ENCODE results near the gene DEFB110.

The DEFB110 gene

DNA sequence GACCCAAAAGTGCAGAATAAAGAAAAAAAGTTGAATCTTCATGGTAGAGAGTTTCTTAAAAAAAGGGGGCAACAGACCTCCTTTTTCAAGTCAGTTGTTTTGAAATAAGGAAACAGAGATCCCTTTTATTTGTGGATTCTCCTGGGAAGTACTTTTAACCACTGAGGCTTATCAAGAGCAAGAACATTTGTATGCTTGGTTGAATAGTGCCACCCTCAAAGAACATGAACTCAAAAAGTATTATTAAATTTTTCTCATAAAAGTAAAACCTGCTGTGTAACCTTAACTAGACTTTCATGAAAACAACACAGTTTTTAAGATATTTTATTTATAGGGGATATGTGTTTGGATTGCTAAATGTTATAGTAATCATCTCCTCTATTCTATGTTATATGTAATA lies at the start of gene DEFB110:
TSS of gene DEFB110 (minus strand) at position 101 of the 400 bp plus-strand sequence. CDS start at position 42, 59 bp downstream.
- DNase-seq (ENCODE audit: low read depth in 2 of 2): no peak

DNA sequence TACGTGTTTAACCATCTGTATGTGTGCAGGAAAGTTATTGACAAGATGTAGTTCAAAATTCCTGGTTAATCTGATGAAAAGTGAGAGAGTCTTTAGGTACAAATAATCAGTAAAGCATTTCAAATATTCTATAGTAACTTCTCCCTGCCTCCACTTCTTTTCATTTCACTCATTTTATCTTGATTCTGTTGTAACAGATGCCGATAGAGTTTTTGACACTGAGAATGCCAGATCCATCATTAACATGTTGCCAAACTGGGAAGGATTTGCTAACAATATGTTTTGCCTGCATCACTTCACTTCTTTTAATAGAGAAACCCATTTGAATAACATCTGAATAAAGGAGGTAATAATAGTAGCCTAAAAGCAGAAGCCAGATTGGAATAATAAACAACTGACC lies 48.3 kb upstream of the DEFB110 start:
- DNase-seq (ENCODE audit: low read depth in 2 of 2): no peak

DNA sequence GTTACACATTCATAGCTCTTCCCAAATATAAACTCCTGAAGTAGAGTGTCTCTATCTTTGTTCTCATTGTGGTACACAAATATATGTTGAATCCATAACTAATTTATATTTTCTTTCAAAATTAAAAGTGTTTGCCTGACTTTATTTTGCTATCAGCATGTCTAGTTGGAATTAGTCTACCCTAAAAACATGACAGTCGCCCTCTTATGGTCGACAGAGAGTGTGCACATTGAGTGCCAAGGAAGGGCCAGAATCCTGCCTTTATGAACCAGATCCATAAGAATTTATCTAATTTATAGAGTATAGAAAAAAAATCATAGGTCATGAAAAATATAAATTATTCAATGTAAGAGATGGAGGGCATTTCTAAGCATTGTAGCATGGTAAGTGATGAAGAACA lies 40.3 kb upstream of the DEFB110 start:
- no peak for DNase-seq (ENCODE audit: low read depth in 2 of 2)

DNA sequence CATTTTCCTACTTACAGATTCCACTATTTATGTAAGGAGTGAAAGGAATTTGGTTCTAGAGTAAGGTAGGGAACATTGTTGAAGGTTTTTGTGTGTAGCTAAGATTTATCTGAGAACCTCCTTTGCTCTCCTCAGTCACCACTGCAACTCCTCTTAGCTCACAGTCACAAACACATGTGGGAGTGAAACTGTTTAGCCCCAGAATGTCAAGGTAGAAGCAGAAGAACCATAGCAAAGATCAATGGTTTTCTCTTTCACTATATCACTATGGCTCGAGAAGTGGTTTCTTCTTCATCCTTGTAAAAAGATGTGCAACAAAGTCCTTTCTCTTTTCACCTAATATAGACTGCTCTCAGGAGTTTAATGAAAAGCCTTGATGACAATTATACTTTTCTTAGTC lies 34.4 kb upstream of the DEFB110 start:
- no peak for DNase-seq (ENCODE audit: low read depth in 2 of 2)

DNA sequence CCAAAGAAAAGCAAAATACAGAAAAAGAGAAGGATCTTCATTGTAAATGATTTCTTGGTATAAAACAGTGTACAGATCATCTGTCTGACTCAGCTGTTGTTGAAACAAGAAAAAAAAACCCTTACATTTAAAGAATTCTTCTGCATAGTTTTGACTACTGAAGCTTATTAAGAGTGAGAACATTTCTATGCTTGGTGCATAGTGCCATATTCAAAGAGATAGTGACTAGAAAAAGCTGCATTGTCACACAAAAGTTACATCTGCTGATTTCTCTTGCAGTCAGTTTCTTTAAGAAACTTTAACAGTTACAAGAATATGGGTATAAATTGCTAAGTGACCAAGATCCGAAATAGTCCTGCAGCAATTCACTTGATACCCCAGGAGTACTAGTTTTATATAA lies 28.0 kb upstream of the DEFB110 start, which contains the start of gene DEFB112:
TSS of gene DEFB112 (minus strand) at position 101 of the 400 bp plus-strand sequence. CDS start at position 41, 60 bp downstream.
- no peak for DNase-seq (ENCODE audit: low read depth in 2 of 2)

DNA sequence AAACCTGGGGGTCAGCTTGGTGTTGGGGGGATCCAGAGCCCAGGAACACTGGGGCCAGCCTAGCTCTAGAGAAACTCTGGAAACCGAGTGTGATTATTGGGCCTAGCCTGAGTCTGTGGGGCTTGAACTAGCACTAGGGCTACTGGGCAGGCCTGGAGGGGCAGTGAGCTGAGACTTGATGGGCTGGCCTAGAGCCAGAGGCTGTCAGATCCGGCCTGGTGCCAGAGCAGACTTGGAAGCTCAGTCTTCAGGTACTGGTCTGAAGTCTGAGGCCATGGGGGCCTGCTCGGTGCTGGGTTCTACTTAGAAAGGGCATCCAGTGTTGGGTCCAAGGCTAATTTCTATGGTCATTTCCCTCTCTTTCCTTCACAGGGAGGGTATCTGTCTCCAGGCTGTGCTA lies 25.2 kb upstream of the DEFB110 start:
- DNase-seq (ENCODE audit: low read depth in 2 of 2): no peak

DNA sequence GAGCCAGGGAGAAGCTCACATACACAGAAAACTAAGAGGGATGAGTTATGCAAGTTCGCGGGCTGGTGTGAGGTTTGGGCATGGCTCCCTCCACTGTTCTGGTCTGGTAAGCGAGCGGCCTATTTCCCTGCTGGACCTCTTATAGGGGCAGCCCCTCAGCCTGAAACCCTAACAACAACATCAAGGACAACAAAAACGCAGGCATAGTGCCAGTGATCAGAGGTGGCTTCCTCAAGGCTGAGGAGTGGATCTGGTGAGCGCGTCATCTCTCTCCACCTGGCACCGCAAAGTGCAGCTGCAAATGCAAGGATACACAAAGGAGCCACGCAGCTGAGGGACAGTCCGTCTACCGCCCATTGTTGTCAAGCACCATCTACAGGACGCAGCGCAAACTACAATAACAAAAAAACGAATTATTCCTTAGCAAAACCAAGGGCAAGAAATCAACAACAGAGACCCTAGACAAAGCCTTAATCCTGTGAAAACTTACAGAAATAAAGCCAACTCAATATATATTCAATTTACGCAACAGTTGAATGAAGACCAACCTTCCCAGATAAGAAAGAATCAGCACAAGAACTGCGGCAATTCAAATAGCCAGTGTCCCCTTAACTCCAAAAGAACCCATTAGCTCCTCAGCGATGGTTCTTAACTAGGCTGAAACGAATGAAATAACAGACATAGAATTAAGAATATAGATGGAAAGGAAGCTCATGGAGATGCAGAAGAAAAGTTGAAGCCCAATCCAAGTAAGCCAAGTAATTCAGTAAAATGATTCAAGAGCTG lies 9.2 kb upstream of the DEFB110 start:
- no peak for DNase-seq (ENCODE audit: low read depth in 2 of 2)

DNA sequence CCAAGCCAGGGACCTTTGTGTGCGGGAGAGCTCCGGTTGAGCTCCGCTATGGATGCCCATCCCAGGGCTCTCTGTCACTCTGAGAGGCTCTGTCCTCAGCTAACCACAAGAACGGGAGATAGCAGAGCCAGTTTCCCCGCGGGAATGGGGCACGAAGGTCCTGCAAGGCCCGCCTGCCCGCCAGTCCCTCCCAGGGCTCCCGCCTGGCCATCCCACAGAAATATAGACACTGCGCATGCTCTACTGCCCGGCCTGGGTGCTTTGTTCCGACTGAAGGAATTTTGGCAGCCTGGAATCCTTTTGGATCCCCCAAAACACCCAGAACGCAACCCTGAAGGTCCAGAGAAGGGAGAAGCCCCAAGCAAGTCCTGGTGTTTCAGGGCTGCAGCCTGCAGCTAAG lies 8.6 kb upstream of the DEFB110 start:
- DNase-seq (ENCODE audit: low read depth in 2 of 2): no peak

DNA sequence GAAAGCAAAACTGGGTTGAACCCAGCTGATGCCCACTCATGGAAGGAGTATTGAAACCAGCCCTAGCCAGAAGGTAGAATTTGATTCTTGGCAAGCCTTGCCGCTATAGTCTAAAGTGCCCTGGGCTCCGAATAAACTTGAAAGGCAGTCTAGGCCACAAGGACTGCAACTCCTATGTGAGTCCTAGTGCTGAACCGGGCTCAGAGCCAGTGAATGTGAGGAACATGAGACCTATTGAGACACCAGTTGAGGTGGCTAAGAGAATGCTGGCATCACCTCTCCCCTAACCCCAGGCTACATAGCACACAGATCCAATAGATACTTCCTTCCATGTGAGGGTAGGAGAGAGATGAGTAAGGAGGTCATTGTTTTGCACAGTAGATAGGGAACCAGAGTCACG lies 3.5 kb upstream of the DEFB110 start:
- no peak for DNase-seq (ENCODE audit: low read depth in 2 of 2)

DNA sequence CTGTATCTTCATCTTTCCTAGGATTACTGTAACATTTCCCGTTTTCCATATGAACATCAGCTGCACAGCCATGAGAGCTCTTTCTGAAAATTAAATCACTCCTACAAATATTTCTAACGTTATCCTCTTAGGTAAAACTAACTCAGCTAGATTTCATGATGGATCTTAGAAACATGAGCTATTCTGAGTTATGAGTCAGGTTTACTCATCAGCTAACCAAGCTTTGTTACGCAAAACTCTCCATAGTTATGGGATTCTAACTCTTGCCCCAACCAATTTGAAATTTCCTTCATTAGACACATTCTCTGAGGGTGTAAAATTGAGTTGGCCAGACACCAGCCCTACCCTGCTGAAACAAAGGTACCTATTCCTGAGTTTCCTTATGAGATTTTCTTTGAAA lies 14.0 kb downstream of the DEFB110 start:
- no peak for DNase-seq (ENCODE audit: low read depth in 2 of 2)

DNA sequence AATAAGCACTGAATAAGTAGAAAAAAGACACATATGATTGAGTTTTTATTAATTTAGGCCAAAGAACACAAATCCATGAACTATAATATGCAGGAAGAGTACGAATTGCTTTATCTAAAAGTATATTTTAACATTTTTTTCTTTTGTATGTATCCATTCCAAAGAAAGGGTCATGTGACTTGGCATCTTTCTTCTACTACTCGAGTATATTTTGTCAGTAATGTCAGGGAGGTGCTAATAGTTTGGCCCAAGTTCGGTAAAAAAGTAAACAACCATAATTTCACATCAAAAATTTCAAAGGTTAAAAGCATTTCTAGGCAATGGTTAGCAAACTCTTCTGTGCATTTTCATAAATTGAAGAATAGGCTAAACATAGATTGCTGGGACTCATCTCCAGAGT lies 18.7 kb downstream of the DEFB110 start:
- no peak for DNase-seq (ENCODE audit: low read depth in 2 of 2)

DNA sequence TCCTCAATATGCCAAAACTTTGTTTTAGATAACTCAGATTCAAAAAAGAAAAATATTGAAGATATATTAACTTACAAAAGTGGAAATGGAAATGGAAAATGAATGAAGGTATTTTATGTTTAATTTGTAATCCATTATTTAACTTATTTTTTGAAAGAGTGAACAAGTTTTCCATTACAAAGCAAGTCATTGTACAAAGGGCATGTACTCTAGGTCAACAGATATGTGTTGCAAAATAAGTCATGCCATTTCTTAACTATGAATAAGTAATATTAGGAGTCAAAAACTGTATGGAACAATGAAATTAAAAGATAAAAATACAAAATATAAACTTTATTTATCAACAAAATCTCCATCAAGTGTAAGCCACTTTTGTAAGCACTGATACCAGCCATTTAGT lies 26.5 kb downstream of the DEFB110 start:
- no peak for DNase-seq (ENCODE audit: low read depth in 2 of 2)

DNA sequence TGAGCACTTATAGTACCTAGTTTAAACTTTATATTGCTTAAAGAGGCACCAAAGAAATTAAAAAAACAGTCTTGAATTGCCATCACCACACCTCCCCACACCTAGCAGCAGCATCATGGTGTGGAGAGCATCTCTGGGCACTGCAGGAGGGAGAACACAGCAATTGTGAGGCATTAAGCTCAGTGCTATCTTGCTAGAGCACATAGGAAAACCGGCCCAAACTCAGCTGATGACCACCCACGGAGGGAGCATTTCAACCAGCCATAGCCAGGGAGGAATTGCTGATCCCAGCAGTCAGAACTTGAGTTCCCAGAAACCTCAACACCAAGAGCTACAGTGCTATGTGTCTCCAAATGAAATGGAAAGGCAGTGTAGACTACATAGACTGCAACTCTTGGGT lies 32.9 kb downstream of the DEFB110 start:
- DNase-seq (ENCODE audit: low read depth in 2 of 2): no peak

DNA sequence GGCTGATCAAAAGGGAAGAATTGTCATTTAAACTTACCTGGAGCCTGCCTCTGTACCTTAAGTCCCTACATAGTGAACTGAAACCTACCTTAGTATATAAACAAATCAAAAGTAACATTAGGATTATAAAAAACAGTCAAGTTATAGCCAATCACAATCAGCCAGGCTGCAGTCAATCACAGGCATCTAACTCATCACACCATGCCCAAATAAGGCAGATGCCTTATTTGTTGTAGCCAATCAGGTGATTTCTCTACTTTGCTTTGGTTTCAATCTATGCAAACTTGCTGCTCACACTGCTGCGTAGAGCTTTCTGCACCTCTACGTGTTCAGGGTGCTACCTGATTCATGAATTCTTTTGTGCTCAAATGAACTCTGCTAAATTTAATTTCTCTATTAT lies 34.0 kb downstream of the DEFB110 start:
- DNase-seq (ENCODE audit: low read depth in 2 of 2): no peak

DNA sequence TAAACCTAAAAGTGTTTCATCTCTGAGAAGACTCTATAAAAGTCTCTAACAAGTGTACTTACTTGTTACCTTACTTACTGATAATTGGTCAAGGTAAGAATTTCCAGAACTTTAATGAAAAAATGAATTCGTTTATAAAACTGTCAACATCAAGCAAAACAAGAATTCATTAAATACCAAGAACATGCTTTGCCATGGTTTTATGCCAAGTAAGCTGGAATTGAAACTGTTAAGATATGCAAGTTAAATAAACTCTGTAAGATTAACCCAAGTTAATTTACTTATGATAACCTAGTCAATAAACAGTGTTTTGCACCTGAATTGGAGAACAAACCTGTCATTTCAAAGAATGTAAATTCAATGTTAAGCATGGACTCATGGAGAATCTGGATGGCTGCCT lies 35.2 kb downstream of the DEFB110 start:
- no peak for DNase-seq (ENCODE audit: low read depth in 2 of 2)

DNA sequence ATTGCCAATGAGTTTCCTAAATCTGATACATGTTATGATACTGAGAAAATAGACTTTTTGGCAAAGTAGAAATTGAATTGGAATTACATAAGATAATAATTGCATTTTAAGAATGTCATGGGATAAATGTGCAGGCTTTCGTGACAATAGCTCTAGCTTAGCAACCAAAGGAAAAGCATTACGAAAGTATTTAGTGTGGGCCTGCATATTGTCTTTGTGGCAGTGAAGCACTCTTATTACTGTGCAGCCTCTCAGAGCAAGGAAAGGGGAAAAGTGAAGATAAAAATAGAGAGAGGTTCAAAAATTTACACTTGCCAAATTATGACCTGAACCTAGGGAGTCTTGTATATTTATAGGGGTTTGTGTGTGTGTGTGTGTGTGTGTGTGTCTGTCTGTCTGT lies 39.7 kb downstream of the DEFB110 start:
- no peak for DNase-seq (ENCODE audit: low read depth in 2 of 2)

DNA sequence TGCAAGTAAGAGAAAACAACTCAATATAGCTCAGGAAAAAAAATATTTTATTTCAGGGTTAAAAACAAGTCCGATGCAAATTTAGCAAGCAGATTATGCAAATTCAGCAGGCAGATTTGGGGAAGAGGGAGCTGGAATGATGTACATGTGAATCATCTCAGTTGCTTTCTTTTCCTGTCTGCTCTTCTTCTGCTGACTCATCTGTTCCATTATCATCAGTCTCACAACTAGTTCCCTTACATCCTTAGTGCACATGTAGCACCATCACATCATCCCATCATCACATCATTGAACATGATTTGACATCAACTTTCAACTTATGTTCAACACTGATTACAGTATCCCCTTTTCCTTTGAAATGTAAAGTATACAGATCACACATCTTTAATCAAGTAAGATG lies 40.9 kb downstream of the DEFB110 start:
- no peak for DNase-seq (ENCODE audit: low read depth in 2 of 2)

DNA sequence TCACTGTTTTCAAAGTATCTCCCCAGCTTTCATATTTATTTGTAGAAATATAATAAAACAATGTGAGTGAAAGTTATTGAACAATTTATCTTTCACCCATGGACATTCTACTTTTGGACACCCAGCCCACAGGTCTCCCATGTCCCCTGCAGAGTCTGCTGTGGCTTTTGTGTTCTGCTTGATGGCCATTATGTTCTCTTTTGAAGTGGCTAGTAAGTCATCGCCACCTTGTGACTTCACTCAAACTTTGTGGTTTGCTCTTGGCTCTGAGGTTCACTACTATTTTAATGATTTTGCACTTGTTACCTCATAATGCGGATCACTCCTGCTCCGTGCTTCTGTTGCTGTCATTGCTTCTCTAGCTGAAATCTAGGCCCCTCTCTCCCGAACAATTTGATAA lies 42.2 kb downstream of the DEFB110 start:
- DNase-seq (ENCODE audit: low read depth in 2 of 2): no peak

DNA sequence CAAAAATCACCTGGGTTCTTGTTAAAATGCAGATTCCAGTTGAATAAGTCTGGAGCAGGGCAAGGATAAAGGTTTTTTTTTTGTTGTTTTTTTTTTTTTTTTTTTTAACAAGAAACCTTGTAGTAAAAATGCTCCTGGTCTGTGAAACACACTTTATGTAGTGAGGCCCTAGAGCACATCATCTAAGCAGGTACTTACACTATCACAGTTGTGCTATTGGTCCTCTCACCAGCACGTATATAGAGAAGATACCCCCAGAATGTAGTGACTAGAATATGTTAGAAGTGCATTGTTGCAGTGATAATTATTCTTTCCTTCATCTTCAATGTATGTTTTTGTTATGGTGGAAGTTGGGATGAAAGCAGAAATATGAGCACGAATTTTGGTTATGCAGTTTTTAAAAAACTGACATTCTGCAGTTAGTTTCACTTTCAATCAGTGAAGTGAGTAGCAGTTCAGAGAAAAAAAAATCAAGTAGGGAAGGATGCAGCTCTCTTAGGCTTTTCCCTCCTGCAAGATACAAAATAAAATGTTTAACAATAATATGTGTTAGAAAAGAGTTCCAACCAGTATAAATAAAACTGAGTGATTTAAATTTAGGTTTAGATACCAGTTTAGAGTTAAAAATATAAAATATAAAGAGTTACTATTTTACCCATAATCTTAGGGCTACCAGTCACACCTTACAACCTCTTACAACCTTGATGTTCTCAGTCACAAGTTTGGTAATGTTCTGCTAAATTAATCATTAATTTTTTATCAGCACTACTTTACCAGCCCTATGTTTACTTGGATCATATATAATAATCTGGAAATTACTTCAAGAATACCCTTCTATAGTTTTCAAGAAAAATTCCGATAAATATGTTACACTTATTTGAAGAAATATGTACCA lies 43.2 kb downstream of the DEFB110 start:
- no peak for DNase-seq (ENCODE audit: low read depth in 2 of 2)

DNA sequence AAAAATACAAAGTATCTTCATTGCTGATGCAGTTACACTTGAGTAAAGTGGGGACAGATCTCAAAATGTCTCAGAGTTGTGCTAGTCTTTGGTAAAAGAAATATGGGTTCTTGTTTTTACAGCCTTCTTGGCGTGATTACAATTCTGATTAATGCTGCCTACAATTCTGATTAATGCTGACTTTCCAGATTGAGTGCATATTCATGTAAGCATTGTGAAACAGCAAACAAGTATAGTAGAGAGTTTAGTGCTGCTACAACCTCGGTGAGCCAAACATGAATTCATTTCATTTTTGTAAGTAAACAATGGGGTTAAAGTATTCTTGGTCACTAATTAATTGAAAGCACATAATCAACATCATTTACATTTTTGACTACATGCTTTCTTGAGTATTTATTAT lies 52.2 kb downstream of the DEFB110 start, which contains the start of gene DEFB113:
TSS of gene DEFB113 (minus strand) at position 21 of the 400 bp plus-strand sequence. CDS start at position 21, 0 bp downstream.
- DNase-seq (ENCODE audit: low read depth in 2 of 2): no peak
